Kidney (tissue), 14 donors: ENCODE data around the gene POFUT1. TPM values are rescaled to one million over a fixed set of nuclear protein-coding genes. Genes with fewer than 3 reads are reported as not detected.

Source experiments
- DNase-seq, 5 donors: peaks; one replicate each; pipeline ENCODE4 v3.0.0-alpha.2; 2013 to 2020
- FAIRE-seq: peaks from 2 replicates; lab custom pipeline; 2012; peaks lifted over from hg19 to GRCh38; lab: Jason Lieb, UNC
- H3K27ac ChIP-seq, 2 donors: one replicate each; pipeline ENCODE4 v1.7.0; 2013; ENCODE audit warnings: low read depth in 2 of 2, low read length in 2 of 2, inconsistent platforms in 1 of 2
- H3K27me3 ChIP-seq: one replicate; pipeline ENCODE4 v1.7.1; 2013; ENCODE audit warnings: low read length, inconsistent platforms; ENCODE audit not compliant: control insufficient read depth, insufficient read depth
- H3K36me3 ChIP-seq, 3 donors: one replicate each; pipeline versions ENCODE4 v1.7.0 to v1.7.1; 2013; ENCODE audit warnings: low read length in 3 of 3, control low read depth in 1 of 3, inconsistent platforms in 1 of 3; ENCODE audit not compliant: insufficient read depth in 3 of 3, control insufficient read depth in 2 of 3
- H3K4me1 ChIP-seq, 3 donors: one replicate each; pipeline versions ENCODE4 v1.7.0 to v1.7.1; 2013; ENCODE audit warnings: low read length in 3 of 3, inconsistent platforms in 1 of 3, low read depth in 1 of 3; ENCODE audit not compliant: control insufficient read depth in 2 of 3, insufficient read depth in 2 of 3
- H3K4me3 ChIP-seq, 3 donors: one replicate each; pipeline versions ENCODE4 v1.7.0 to v1.8.1; 2013; ENCODE audit warnings: low read length in 3 of 3, control low read depth in 1 of 3, inconsistent platforms in 1 of 3
- H3K9ac ChIP-seq, 3 donors: one replicate each; pipeline versions ENCODE4 v1.7.0 to v1.7.1; 2013; ENCODE audit warnings: low read length in 3 of 3, control low read depth in 1 of 3, inconsistent platforms in 1 of 3
- H3K9me3 ChIP-seq, 3 donors: one replicate each; pipeline versions ENCODE4 v1.7.0 to v1.7.1; 2013; ENCODE audit warnings: low read length in 3 of 3, control low read depth in 1 of 3, inconsistent platforms in 1 of 3; ENCODE audit not compliant: control insufficient read depth in 2 of 3, insufficient read depth in 1 of 3
- CTCF ChIP-seq: IDR thresholded peaks from 3 replicates; pipeline ENCODE4 v1.5.1; 2012; ENCODE audit warnings: mild to moderate bottlenecking, moderate library complexity, borderline replicate concordance; ENCODE audit not compliant: insufficient read depth; ENCODE audit errors: extremely low read depth
- intact Hi-C: fragments of 100-400 bp; cut with DNase I; formaldehyde crosslinking; loops from one replicate; pipeline ENCODE4 v1.11.1; 2022
- polyA plus RNA-seq: library from polyadenylated mRNA; stranded (reverse); fragments of 350-450 nt; fragmentation: Illumina TruSeq; extraction: RNeasy Lipid Tissue Mini Kit (QIAGEN cat#74804); gene quantifications from one replicate; pipeline ENCODE4 v1.2.3, GENCODE V29; 2014; ENCODE audit warnings: low read depth, low replicate concordance; ENCODE audit not compliant: insufficient read depth
- total RNA-seq: library from RNA; stranded (reverse); fragmentation: NEBNext Ultra II Directional; extraction: Animal tissue kit (Norgen Biotek cat#: 25700); gene quantifications from one replicate; pipeline ENCODE4 v1.2.1, GENCODE V29; 2021
- donor health status: control.
- donor health status: control.
- donor health status: control.
- donor health status: control.
- donor health status: control.
- donor health status: DM: yes; HTN: yes; CAD: no.
- donor health status: Normal renal cell carcinoma (clear cell type).

Gene POFUT1
- total and polyA plus RNA-seq, 2 donors from 2014 or later, result 16.7 to 36.7 TPM

- TF ChIP-seq CTCF, result no peak
These were observed 2.3 kb downstream of the POFUT1 start for GRCh38 chr20:32209850-32210605.

GRCh38 chr20:32213870-32214269 lies 6.2 kb downstream of the POFUT1 start:
- DNase-seq, result no peak
- Histone ChIP-seq H3K4me3 (no peak overlapping the region), H3K9me3 (no peaks in the 10 kb centered on the region), H3K4me1 (peaks cover 0 to 12% (median 1%) of the 10 kb centered on the region in 3 donors), H3K9ac (no peak overlapping the region), H3K27me3 (no peaks in the 10 kb centered on the region), H3K27ac (no peak overlapping the region), H3K36me3 (peaks cover 5 to 33% (median 16%) of the 10 kb centered on the region in 3 donors)
- FAIRE-seq, result no peak
- TF ChIP-seq CTCF, result no peak
- intact Hi-C loops, result no loop called here

More at GRCh38 chr20:32209850-32210605, 2.3 kb downstream of the POFUT1 start:
- Histone ChIP-seq H3K27me3 (no peaks in the 10 kb centered on the region), H3K4me1 (peaks cover 0 to 32% (median 24%) of the 10 kb centered on the region in 3 donors), H3K9ac (no peak overlapping the region), H3K36me3 (peaks cover 0 to 6% (median 0%) of the 10 kb centered on the region in 3 donors), H3K27ac (peak overlapping the region in 1 of 2 donors; percentile 3), H3K9me3 (no peaks in the 10 kb centered on the region), H3K4me3 (no peak overlapping the region)
- intact Hi-C loops, result no loop called here
- FAIRE-seq, result no peak
- DNase-seq, result no peak

- TF ChIP-seq CTCF, result no peak
- Histone ChIP-seq H3K36me3 (peaks cover 8 to 35% (median 20%) of the 10 kb centered on the region in 3 donors), H3K4me3 (no peak overlapping the region), H3K27me3 (no peaks in the 10 kb centered on the region), H3K27ac (no peak overlapping the region), H3K9ac (no peak overlapping the region), H3K9me3 (no peaks in the 10 kb centered on the region), H3K4me1 (peaks cover 0 to 3% (median 0%) of the 10 kb centered on the region in 3 donors)
- no peak for FAIRE-seq
- intact Hi-C loops, result no loop called here
- no peak for DNase-seq
These were observed 7.5 kb downstream of the POFUT1 start for GRCh38 chr20:32215147-32215546.
